ENCODE data around the gene PDZD2.

DNA sequence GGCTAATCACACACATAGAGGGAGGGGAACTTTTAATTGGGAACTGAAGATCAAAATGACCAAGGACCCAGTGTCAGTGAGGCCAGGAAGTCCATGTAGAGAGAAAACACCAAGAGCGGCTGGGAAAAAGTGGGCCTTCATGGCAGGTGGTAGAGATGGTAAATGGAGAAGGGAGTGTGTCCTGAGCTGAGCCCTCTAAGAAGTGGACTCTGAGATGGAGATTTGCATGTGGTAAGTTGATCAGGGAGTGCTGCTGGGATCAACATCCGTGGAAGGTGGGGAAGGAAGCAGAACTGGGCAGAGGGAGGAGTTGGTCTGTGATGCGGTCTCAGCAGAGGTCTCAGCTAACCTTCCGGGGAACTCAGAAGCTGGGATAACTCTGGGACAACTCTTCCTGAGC lies 18.9 kb upstream of the PDZD2 start:
- TF ChIP-seq, protein P1, sequence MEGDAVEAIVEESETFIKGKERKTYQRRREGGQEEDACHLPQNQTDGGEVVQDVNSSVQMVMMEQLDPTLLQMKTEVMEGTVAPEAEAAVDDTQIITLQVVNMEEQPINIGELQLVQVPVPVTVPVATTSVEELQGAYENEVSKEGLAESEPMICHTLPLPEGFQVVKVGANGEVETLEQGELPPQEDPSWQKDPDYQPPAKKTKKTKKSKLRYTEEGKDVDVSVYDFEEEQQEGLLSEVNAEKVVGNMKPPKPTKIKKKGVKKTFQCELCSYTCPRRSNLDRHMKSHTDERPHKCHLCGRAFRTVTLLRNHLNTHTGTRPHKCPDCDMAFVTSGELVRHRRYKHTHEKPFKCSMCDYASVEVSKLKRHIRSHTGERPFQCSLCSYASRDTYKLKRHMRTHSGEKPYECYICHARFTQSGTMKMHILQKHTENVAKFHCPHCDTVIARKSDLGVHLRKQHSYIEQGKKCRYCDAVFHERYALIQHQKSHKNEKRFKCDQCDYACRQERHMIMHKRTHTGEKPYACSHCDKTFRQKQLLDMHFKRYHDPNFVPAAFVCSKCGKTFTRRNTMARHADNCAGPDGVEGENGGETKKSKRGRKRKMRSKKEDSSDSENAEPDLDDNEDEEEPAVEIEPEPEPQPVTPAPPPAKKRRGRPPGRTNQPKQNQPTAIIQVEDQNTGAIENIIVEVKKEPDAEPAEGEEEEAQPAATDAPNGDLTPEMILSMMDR (conservative IDR thresholded peaks at IDR 0.05; ENCODE audit: low read depth in 2 of 2) = no peak
- no peak for TF ChIP-seq CREB1 (CRISPR knock-in tag; IDR thresholded peaks at IDR 0.05; ENCODE audit: low read depth)
- TF ChIP-seq, protein P2, sequence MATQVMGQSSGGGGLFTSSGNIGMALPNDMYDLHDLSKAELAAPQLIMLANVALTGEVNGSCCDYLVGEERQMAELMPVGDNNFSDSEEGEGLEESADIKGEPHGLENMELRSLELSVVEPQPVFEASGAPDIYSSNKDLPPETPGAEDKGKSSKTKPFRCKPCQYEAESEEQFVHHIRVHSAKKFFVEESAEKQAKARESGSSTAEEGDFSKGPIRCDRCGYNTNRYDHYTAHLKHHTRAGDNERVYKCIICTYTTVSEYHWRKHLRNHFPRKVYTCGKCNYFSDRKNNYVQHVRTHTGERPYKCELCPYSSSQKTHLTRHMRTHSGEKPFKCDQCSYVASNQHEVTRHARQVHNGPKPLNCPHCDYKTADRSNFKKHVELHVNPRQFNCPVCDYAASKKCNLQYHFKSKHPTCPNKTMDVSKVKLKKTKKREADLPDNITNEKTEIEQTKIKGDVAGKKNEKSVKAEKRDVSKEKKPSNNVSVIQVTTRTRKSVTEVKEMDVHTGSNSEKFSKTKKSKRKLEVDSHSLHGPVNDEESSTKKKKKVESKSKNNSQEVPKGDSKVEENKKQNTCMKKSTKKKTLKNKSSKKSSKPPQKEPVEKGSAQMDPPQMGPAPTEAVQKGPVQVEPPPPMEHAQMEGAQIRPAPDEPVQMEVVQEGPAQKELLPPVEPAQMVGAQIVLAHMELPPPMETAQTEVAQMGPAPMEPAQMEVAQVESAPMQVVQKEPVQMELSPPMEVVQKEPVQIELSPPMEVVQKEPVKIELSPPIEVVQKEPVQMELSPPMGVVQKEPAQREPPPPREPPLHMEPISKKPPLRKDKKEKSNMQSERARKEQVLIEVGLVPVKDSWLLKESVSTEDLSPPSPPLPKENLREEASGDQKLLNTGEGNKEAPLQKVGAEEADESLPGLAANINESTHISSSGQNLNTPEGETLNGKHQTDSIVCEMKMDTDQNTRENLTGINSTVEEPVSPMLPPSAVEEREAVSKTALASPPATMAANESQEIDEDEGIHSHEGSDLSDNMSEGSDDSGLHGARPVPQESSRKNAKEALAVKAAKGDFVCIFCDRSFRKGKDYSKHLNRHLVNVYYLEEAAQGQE (IDR thresholded peaks at IDR 0.05; ENCODE audit: unreplicated experiment) = no peak

Data from GM23338 (cell line).